ENCODE results near the gene MYH6.

The MYH6 gene

DNA sequence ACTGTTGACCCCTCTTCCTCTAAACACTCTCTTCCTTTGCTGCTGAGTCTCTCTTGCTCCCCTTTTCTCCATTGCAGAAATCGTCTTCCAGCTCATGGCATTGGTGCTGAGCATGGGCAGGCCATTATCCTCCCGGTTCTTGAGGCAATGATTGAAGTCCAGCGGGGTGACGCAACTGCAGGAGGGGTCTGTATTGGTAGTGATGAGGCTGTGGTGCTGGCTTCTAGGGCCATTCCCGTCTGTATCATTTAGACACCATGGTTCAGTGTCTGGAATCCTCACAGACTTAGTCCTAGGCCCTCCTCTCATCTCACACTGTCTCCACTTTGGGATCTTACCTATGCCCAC, 54.7 kb downstream of the MYH6 start:
- DNase-seq = no peak

DNA sequence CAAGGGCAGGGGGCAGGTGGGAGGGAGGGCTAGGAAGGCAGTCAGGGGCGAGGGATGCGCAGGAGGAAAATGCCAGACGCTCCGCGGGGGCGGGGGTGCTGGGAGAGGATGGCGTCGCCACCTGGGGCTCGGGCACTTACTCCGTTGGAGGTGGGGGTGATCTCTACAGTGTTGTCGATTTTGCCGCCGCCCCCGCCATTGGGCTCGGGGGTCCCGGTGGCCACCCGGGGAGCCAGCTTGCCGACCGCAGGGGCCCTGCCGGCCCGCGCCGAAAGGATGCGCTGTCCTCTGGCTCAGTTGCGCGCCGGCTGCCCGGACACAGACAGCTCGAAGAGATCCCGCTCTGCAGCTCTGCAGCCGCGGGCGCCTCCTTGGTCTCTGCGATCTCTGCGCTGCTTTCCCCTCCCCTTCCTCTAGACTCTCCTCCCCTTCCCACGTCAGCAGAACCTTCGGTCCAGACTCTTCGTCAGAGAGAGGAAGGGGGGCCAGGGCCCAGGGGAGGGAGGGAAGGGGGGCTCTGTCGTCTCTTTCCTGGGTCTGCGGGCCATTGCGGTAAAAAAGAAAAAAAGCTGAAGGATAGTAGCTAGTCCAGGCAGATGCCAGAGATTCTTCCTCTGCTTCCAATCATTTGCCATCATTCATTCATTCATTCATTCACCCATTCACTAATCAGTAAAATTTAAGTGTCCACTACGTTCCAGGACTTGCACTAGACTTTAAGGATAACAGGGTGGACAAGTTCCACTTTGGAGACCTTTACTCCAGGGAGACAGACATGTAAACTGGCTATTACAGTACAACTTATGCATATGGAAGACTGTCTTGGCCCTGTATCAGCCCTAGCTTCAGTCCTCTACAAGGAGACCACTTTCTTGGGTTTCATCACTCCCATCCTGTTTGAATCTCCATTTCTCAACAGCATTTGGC, 55.3 kb downstream of the MYH6 start, which contains the start of gene SLC22A17:
TSS of gene SLC22A17 (minus strand) at position 382 of the 927 bp plus-strand sequence.
- DNase-seq = peak; percentile 96

DNA sequence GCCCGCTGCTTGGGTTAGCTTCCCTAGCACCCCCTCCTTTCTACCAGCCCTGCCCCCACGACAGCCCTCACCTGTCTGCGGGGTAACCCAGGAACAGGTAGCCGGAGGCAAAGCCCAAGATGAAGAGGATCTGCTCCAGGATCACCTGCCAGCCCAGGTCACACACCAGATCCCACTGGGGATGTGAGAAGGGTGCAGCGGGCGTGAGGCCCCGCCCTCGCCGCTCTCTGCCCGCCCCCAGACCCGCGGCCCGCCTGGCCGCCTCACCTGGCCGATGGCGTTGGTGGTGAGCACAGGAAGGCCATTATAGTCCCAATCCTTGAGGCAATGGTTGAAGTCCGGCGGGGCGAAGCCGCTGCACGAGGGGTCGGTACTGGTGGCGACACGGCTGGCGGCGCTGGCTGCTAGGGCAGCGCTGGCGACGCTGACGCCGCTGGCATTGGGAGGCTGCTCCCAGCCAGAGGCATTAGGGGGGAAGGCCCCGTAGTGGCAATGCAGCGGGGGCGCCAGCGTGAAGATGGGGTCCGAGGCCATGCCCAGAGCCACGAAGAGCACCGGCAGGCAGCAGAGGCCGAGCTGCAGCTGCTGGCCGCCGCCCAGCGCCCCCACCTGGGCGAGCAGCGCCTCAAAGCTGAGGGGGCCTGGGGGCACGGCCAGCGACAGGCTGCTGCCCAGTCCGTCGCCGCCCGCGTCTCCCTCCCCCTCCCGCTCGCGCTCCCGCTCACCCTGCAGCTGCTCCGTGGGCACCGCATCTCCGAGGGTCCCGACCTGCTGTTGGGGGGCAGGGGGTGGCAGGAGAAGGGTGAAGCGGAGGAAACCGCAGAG, 56.2 kb downstream of the MYH6 start:
- DNase-seq = no peak

- DNase-seq = no peak
These were observed 58.8 kb downstream of the MYH6 start for GRCh38 chr14:23349156-23349845.

DNA sequence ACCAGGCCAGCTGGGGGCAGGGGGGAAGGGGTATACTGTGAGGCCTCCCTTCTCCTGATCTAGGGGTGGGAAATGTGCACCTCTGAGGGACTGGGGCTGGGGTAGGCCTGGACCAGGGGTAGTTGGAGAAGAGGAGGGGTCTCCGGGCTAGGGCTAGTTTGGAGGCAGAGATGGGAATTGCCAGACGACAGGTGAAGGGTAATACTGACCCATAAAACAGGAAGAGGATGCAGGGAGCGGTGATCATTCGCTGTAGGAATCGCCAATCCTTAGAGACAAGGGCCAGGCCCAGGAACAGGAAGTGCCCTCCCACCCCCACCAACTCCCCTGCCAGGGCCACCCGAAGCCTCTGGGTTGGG, 59.8 kb downstream of the MYH6 start:
- no peak for DNase-seq

- no peak for DNase-seq
These were observed 60.4 kb downstream of the MYH6 start for GRCh38 chr14:23347406-23348296.

DNA sequence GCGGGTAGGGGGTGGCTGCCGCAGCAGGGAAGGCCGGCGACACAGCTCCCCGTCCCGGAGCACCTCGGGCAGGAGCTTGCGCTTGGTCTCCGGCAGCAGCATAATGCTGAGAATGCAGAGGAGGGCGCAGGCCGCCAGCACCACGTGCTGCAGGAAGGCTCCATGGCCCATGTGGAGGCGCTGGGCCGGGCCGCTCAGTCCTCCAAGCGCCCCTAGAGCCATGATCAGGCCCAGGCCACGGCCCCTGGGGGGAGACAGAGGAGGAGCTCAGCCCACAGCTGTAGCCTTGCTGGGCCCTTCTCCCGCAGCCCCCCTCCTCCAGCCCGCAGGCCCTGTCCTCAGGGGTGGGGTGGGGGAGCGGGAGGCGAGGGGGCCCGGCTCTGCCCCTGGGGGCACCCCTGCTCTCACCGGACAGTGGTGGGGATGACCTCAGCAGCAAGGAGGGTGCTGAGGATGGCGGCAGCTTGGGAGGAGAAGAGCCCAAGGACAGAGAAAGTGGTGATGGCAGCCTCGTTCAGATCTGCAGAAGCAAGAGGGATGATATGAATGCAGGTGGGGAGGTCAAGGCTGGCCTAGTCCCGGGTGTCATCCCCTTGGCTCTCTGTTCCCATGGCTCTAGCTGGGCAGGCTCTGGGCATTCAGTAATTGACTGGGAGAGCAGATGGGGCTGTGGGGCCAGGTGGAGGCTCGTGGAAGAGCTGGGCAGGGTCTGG, 61.2 kb downstream of the MYH6 start:
- DNase-seq = no peak

DNA sequence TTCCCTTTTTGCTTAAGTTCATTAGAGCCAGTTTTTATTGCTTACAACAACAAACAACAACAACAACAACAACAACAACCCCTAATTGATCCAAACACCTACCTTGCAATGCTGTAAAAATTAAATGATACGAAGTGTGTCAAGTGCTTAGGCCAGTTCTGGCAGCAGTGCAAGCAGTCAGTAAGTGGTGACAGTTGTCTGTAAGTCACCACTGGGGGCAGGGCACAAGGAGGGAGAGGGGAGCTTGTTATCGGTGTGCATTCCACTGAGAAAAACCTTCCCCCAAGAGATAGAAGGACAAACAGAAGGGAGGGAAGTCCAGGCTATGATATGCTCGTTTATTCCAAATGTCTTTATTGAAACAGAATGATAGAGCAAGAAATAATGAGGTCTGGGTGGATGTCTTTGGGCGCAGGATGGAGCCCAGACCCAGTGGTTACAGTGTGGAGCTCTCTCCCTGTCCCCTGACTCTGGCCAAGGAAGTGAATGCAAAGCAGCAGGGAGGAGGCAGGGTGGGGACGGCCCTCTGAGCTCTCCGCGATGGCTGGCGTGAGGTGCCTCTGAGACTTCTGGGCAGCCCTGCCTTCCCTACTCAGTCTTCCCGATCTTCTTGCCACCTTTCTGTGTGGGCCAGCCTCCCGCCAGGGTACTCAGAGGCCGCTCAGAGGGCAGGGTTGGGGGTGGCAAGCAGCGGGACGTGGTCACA, 61.9 kb downstream of the MYH6 start:
- no peak for DNase-seq

GRCh38 chr14:23344481-23344880, 63.6 kb downstream of the MYH6 start:
- DNase-seq = no peak

- no peak for DNase-seq
These were observed 68.4 kb downstream of the MYH6 start for GRCh38 chr14:23339506-23340268.

DNA sequence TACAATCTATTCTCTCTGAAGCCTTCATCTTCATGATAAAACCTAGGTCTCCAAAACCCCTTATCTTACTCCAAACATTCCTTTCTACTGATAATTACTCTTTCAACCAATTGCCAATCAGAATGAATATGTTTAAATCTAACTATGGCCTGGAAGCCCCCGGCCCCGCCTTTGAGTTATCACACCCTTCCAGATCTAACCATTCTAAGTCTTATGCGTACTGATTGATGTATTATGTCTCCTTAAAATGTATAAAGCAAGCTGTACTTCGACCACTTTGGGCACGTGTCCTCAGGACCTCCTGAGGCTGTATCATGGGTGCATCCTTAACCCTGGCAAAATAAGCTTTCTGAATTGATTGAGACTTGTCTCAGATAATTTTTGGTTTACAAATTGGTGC, 72.5 kb downstream of the MYH6 start:
- no peak for DNase-seq
